NCI-H82 treated with DMSO at 0.1 percent for 48 hours (cell line): ENCODE results near the gene SIRPB1.
"Not testable (repeated sequence)": the region's sequence is repeated elsewhere in the genome, so short reads cannot be mapped to it uniquely, and the experiment has no call there.

ENCODE experiments used
- DNase-seq: peaks from one replicate; lab custom pipeline; 2025; ENCODE audit not compliant: unreplicated experiment; lab: John Stamatoyannopoulos, UW

Gene SIRPB1

DNA sequence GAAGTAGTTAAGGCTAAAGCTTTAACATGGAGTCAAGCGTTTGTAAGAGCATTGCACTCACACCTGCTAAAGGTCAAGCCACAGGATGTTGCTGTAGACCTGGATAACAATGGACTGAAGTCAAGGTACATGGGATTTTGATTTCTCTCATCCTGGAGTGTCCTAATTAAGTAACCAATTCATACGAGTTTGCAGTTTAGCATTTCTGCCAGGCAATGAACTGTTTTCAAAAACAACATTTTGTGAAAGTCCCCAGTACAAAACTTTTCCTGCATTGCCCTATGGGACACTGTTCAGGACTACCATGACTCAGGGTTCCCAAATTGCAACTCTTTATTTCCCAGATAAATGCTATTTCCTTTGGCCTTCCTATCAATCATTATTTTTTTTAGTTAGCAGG, 17.4 kb upstream of the SIRPB1 start:
- DNase-seq, result no peak

DNA sequence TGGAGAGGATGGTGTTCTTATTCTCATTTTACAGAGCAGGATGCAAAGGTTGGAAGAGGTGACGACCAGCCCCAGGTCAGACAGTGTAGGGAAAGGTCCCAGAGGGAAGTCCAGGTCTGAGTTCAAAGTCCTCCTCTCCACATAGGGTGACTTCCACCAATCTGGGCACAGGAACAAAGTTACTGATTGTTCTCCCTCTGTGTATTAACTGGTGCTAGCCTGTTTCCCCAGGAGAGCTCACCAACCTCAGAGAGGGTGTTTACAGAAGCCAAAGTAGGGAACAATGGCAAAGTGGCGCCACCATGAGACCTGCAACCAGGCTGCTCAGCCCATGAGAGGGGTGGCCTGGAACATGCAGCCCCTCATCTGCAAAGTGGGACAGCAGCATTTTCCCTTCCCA, 16.8 kb upstream of the SIRPB1 start:
- DNase-seq, result no peak

DNA sequence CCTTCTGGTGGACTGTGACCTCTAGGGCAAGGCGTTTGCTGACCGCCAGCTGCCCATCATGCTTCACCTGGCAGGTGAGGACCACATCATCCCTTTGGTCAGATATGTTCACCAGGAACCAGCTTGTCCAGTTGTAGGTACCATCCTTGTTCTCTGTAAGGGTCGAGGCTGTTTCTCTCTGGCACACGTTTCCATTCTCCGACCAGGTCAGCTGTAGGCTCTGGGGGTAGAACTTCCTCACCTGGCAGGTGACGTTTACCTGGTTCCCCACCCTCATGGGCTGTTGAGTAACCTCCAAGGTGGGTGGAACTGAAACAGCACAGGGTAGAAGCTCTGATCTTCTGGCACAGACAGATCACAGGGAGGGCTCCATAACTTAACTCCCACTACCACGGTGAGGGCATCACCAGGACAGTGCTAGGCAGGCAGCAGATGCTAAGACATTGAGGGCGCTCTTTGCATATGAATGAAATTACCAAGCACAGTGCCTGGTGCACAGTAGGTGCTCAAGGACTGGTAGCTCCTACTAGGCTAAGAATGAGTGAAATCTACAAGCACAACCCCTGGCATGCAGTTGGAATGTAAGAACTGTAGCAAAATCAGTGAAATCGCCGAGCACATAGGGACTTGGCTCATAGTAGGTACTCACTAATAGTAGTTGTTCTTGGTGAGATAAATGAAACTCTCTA, 15.6 kb upstream of the SIRPB1 start:
- no peak for DNase-seq

DNA sequence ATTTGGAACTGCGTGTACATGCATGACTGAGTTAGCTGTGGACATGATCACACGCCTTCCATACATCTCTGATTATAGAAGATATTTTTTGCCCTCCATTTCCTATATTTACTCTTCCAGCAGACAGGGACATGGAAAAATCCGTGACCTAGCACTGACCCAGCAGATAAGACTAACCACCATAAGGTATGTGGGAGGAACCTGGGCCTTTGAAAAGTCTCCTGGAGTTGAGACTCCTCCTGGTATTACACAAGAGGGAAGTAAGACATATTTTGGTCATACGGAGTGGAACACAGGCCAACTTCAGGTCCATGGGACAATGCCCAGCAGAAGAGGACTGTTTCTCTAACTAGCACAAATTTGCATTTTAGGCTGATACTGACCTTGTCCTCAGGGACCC, 13.7 kb upstream of the SIRPB1 start:
- DNase-seq, result no peak

DNA sequence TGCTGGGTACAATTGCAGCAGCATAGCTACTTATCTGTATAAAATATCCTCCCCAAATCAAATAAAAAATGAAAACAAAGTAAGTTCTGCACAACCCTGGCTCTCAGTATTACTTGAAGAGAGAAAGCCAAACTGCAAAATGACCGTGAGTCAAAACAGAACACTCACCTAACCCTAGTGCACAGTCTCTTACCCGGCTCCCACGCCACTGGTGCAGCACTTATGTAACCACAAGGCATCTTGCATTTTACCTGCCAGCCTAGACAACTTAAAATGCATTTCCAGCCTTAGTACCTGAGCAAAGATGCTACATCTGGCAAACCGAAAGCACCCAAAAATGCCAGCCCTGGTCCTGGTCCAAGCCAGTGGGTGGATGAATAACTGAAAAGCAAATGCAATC, 12.4 kb upstream of the SIRPB1 start:
- DNase-seq, result no peak

DNA sequence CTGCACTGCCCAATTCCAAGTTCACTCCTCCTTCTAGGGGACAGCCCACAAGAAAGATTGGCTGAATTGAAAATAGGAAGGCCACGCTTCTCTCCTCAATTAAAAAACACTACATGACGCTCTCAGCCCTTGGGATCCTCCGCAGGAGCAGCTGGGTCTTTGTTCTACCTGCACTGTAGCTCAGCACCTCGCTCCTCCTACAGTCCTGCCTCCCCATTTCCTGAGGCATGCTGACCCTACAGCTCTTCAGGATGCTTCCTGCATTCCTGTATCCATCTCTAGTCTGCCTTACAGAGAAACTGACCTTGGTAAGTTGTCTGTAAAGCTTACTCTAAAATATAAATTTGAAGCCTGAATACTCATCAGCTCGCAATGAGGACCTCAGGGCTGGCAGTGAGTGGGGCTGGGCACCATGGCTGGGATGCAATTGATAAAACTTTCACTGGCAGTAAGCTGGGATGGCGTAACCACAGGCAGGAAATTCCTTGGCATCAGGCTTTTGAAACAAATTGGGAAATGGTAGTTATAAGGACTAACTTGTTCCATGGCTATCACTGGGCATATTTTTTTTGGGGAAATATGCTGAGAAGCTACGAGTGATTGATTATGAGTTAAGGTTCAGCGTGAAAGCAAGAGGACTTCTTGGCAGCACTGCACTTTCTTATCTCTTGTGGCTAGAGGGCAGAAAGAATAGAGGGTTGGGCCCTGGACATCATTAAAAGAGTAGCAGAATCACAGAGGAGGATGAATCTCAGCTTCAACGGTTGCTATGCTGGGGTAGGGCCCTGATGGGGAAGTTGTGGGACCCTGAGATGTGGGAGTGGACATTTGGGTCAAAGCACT, 11.7 kb upstream of the SIRPB1 start:
- DNase-seq, result no peak

DNA sequence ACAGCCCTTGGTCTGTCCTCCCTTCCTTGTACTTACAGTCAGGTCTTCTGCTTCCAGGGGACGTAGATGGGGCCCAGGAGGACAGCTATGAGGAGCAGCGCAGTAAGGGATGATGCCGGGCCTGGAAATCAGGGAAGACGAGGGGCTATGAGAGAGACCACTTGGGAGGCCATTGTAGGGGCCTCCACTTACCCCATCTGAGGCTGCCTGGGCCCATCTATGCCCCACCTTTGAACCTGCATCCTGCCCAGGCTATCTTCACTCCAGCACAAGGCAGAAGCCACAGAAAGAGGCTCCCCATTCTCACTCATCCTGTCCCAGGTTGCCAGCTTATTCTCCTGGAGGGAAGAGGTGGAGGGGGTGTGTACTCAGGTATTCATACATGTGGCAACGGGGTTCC, 10.4 kb upstream of the SIRPB1 start:
- DNase-seq, result no peak

DNA sequence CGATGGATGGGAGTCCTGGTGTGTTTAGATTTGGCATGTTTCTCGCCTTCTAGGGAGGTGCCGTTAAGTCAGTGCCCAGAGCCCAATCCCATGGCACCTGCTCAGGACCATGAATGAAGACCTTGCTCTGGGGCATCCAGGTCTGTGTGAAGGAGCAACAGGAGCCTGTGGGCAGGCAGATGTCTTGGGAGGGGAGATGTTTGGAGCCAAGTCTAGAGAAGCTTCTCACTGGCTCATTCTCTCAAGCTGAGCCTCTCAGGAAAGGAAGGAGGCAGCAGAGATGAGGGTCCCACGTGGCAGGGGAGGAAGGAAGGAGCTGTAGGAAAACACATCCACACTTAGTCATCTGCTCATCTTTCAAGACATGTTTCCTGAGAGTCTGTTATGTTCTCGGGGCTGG, 9.5 kb upstream of the SIRPB1 start:
- DNase-seq, result no peak

DNA sequence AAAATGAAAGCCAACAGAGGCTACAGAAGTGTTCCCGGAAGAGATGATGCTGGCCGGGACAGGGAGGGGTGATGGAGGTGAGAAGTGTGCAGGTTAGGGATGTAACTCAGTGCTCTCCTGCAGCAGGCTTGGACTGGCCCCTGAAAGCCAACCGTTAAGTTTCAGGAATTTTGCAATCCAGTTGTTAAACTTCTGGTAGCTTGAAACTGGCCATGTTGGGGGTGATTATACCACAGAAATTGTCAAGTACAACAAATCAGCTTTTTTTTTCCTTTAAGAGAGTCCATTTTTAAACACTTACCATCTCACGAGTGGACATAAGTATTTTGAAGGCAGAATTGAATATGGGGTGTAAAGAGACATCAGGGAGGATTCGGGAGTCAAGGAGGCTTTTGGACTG, 8.8 kb upstream of the SIRPB1 start:
- no peak for DNase-seq

DNA sequence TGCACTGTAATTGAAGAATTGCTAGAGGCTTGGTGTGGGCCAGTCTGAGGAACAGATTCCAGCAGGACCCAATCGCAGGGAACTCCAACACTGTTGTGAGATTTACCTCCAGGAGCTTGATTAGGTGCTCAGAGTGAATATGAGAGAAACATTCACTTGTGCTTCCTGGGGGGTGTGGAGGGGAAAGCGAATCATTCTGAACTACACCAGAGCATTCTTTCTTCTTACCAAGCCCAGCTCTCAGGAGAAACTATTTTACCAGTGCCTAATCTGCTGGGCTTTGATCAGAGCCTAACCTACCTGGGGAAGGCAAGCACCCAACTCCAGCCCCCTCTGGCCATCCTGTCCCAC, 7.4 kb upstream of the SIRPB1 start:
- no peak for DNase-seq

DNA sequence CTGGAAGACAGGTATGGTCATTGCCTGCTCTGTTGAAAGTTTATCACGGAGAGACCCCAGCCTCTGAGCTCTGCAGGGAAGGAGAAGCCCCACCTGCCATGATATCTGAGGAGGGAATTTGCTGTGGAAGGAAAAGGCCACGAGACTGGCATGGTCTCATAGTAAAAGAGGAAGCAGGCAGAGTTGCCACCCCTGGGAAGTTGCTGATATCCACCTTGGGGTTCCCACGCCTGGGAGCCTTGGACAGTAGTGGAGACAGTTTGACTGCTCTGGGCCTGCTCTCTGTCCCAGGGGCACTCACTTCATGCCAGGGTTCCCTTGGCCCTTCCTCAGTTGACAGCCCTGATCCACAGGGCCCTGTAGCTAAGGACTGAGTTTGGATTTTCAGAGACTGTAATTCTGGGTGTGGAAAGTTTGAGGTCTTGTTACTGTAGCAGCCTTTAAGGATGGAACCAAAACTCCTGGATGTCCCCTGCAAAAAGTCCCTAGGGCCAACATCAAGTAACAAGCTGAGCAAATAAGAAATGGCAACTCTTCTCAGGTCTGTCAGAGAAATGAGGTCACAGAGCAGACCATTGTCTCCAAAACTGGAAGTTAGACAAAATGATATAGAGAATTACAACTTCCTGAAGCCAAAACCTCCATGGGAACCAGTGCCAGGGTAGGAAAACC, 6.9 kb upstream of the SIRPB1 start:
- no peak for DNase-seq

DNA sequence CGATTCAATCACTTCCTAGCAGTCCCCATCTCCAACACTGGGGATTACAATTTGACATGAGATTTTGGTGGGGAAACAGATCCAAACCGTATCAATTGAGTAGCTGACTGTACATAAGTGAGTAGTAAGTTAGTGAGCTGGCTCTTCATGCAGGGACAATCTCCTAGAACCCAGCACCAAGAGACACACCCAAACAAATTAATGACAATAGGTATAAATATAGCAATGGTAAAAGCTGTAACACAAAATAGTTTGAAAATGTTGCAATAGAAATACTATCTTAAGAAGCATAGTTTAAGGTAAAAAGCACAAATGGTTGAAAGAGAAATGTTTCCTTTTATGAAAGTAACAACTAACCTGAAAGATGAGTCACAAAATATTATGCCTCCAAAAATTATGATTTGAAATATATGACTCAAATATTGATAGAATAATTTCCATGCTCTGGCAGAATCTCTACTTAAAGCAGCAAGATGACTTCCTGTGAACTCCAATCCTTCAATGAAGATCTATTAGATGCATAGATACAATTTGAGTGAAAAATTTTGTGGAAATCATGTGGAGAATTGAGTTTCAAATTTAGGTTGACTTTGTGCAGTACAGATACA, 5.4 kb upstream of the SIRPB1 start:
- no peak for DNase-seq

DNA sequence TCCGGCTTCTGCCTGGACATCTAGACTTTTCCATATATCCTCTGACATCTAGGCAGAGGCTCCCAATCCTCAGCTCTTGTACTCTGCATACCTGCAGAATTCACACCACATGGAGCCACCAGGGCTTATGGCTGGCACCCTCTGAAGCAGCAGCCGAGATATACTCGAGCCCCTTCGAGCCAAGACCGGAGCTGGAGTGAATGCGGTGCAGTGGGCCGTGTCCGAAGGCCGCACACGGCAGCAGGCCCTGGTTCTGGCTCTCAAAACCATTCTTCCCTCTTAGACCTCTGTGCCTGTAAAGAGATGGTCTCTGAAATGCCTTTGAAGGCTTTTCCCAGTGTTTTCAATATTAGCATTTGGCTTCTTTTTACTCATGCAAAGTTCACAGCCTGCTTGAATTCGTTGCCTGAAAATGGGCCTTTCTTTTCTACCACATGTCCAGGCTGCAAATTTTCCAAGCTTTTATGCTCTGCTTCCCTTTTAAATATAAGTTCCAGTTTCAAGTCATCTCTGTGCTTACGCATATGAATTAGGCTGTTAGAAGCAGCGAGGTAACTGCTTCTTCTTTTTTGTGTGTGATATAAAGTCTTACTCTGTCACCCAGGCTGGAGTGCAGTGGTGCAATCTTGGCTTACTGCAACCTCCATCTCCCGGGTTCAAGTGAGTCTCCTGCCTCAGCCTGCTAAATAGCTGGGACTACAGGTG, 3.8 kb upstream of the SIRPB1 start:
- no peak for DNase-seq

DNA sequence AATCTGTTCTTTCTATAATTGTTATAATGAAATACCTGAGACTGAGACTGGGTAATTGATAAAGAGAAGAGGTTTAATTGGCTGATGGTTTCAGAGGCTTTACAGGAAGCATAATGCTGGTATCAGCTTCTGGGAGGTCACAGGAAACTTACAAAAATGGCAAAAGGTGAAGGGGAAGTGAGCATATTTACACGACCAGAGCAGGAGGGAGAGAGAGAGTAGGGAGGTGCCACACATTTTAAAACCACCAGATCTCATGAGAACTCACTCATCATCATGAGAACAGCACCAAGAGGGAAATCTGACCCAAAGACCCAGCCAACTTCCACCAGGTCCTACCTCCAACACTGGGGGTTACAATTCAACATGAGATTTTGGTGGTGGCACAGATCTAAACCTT, 2.6 kb upstream of the SIRPB1 start:
- DNase-seq, result no peak

DNA sequence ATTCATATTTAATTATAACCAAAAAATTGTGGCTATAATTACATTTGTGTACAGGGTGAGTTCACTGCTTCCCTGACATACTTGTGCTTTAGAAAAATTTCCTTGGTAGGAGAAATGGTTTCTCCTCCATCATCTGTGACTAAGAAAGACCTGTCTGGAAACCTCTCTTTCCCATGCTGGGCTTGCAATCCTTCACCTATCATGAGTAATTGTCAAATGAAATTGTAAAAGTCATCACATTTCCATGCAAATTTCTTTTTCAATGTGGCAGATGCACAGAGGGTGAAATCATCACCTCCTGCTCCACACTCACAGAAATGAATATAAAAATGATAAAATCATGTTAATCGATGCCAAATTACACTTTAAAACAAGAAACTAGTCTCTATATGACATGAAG, 1.5 kb upstream of the SIRPB1 start:
- DNase-seq, result no peak

DNA sequence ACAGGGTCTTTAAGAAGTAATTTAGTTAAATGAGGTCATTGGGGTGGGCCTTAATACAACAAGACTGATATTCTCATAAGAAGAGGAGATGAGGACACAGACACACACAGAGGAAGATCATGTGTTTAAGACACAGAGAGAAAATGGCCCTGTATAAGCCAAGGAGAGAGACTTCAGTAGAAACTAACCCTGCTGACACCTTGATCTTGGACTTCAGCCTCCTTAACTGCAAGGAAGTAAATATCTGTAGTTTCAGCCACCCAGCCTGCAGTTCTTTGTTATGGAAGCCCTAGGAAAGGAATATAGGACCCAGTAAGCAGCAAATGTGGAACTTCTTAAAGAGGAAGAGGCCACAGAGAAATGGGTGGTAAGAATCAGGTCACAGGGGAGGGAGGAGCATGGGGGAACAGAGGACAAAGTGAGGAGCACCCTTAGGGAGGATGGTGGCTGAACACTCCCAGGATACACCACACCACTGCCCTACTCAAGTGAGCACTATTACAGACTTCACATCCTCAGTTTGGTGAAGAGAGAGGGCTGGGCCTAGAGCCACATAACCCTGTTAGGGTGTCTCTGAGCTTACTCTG, 762 bp downstream of the SIRPB1 start:
- no peak for DNase-seq

DNA sequence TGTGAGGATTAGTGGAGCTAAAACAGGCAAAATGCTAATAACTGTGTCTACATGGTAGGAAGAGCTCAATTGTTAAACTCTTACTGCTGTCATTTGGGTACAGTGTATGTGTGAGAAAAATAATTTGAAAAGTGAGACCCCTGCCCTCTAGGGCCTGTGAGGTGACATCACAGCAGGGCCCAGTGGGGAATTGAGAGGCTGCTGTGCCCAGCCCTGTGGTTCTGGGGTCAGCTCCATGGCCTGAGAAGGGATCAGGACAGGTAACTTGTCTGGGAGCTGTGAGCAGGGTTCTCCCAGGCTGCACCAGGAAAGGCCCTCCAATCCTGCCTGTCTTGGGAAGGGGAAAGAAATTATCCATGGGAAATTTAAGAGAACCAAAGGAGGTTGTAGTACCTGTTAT, 1.3 kb downstream of the SIRPB1 start:
- no peak for DNase-seq

DNA sequence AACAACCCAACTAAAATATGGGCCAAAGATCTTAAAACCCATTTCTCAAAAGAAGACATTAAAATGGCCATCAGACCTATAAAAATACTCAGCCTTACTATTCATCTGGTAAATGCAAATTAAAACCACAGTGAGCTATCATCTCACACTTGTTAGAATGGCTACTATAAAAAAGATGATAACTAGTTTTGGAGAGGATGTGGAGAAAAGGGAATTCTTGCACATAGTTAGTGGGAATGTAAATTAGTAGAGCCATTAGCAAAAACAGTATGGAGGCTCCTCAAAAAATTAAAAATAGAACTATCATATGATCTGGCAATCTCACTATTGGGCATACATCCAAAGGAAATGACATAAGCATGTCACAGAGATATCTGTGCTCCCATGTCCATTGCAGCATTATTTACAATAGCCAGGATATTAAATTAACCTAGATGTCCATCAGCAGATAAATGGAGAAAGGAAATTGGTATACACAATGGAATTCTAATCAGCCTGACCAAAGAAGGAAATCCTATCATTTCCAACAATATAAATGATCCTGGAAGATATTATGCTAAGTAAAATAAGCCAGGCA, 2.9 kb downstream of the SIRPB1 start:
- no peak for DNase-seq

DNA sequence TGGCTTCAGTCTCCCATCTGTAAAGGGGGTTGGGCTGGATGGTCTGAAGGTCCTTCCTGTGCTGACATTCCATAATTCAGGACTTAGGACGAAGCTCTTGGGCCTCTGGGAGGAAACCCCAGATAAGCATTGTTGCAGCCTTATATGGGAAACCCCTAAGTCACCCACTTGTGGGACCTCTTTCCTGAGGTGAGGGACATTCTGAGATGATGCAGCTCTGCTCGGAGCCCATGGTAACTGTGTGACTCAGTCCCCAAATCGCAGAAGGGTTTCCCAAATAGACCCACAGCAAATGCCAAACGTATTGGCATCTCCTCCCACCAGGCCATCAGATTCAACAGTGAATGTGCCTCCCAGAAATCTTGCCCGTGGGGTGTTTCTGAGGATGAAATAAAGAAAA, 9.4 kb downstream of the SIRPB1 start:
- not testable (repeated sequence) for DNase-seq

DNA sequence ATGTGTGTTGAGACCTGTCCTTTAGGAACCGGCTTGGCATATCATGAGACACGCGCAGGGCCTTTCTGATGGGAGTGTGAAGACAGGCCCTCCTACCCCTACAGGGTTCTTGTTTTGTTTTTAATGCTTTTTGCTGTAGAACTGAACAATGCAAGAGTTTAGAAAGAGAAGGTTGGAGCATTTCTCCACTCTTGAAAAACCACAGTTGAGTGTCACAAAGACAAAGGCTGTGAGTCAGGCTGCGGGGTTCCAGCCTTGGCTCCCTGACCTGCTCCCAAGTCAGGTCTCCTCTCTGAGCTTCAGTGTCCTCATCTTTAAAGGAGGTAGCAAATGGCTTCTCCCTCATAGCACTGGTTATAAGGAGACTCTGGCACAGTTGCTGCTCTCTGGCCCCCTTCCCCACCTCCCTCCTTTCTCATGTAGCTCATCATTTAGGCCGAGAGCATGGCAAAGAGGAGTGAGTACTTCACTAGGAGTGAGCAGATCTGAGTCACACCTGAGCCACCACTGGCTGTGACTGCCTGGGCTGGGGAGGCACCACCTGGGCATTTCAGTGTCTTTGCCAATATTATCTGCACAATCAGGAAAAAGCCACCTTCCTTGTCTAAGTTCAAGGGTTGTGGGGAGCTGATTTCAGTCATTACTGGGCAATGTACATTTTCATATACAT, 11.0 kb downstream of the SIRPB1 start:
- not testable (repeated sequence) for DNase-seq
